Smooth muscle cell (in vitro differentiated cells): ENCODE measurements around the gene ARAP2. TPM values are rescaled to one million over a fixed set of nuclear protein-coding genes. Genes with fewer than 3 reads are reported as not detected.
A peak's percentile ranks its signal among the peaks of the same experiment; 100 is the strongest.

Experiments used
- DNase-seq: peaks from one replicate; lab custom pipeline; 2025; ENCODE audit not compliant: unreplicated experiment; lab: John Stamatoyannopoulos, UW
- H2AFZ ChIP-seq: fragments of 200-600 bp; sonication (generic); 2 replicates; pipeline ENCODE4 v1.6.0; 2016; ENCODE audit warnings: antibody characterized with exemption, low read depth, mild to moderate bottlenecking
- H3F3A ChIP-seq: fragments of 200-600 bp; sonication (generic); 2 replicates; pipeline ENCODE4 v1.6.0; 2017; ENCODE audit warnings: antibody characterized with exemption, low read depth
- H3K27ac ChIP-seq: fragments of 200-600 bp; sonication (generic); 2 replicates; pipeline ENCODE4 v1.5.1; 2016; ENCODE audit warnings: low read depth, mild to moderate bottlenecking
- H3K27me3 ChIP-seq: fragments of 200-600 bp; sonication (generic); 2 replicates; pipeline ENCODE4 v1.6.1; 2016; ENCODE audit warnings: low read depth, mild to moderate bottlenecking
- H3K36me3 ChIP-seq: fragments of 200-600 bp; sonication (generic); 2 replicates; pipeline ENCODE4 v1.5.1; 2016; ENCODE audit warnings: low read depth
- H3K4me1 ChIP-seq: fragments of 200-600 bp; sonication (generic); 2 replicates; pipeline ENCODE4 v1.5.1; 2016; ENCODE audit warnings: low read depth
- H3K4me2 ChIP-seq: fragments of 200-600 bp; sonication (generic); 2 replicates; pipeline ENCODE4 v1.6.0; 2016; ENCODE audit warnings: mild to moderate bottlenecking
- H3K4me3 ChIP-seq: fragments of 200-600 bp; sonication (generic); 2 replicates; pipeline ENCODE4 v1.5.1; 2016; ENCODE audit warnings: mild to moderate bottlenecking
- H3K79me2 ChIP-seq: fragments of 200-600 bp; sonication (generic); 2 replicates; pipeline ENCODE4 v1.6.0; 2016; ENCODE audit warnings: low read depth, mild to moderate bottlenecking
- H3K9ac ChIP-seq: fragments of 200-600 bp; sonication (generic); 2 replicates; pipeline ENCODE4 v1.6.0; 2016; ENCODE audit warnings: low read depth
- H3K9me3 ChIP-seq: fragments of 200-600 bp; sonication (generic); replicated peaks from 2 replicates; pipeline ENCODE4 v1.5.1; 2016; ENCODE audit warnings: low read depth
- H4K20me1 ChIP-seq: fragments of 200-600 bp; sonication (generic); 2 replicates; pipeline ENCODE4 v1.6.0; 2016; ENCODE audit warnings: low read depth
- WGBS: methylation state at CpG from one replicate; pipeline ENCODE4 v1.1.7; 2016; ENCODE audit warnings: low lambda C conversion rate; 5-methylcytosine and 5-hydroxymethylcytosine counted together
- polyA plus RNA-seq: library from polyadenylated mRNA; unstranded; fragments of >200 nt; fragmentation: Nextera tagmentation; extraction: Ambion mirVana; gene quantifications from 2 replicates; pipeline ENCODE4 v1.2.1, GENCODE V29; 2016
- total RNA-seq: library from RNA; depleted of rRNA; stranded (reverse); fragments of >200 nt; gene quantifications from 2 replicates; pipeline ENCODE4 v1.2.3, GENCODE V29; 2014
- TF ChIP-seq, protein P1 (sequence below): fragments of 200-600 bp; sonication (generic); IDR thresholded peaks from 2 replicates; pipeline ENCODE4 v1.5.1; 2017; ENCODE audit warnings: borderline replicate concordance, mild to moderate bottlenecking, antibody characterized with exemption; ENCODE audit not compliant: insufficient read depth, poor library complexity, severe bottlenecking

The ARAP2 gene
- total and polyA plus RNA-seq, 2 experiments from 2014 or later: 1.2 to 17.9 TPM

DNA sequence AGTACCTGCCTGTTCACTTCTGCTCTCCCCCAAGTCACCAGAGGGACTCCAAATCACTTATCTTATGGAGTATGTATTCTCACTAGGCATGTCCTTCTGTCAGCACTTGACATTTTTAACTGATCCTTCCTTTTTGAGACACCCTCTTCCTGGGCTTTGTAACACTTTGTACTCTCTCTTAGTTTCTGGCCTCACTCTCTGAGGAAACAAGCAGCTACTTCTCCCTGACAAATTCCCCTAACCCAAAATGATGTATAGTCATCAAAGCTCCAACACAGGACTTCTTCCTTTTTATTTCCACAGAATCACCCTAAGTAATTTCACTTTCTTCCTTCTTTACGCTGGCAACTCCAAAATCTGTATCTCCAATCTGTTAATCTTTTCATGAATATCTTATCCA, 101.8 kb downstream of the ARAP2 start:
- Histone ChIP-seq H3K4me2 (no peak overlapping the region), H3K4me1 (no peaks in the 10 kb centered on the region), H3K4me3 (no peak overlapping the region), H3K36me3 (no peaks in the 10 kb centered on the region), H3K79me2 (no peaks in the 10 kb centered on the region), H2AFZ (no peak overlapping the region), H3K27me3 (no peaks in the 10 kb centered on the region), H3K9me3 (no peaks in the 10 kb centered on the region), H4K20me1 (no peaks in the 10 kb centered on the region), H3K9ac (no peak overlapping the region), H3K27ac (no peak overlapping the region), H3F3A (no peaks in the 10 kb centered on the region)
- no peak for DNase-seq
- WGBS: 97% methylated on average over 1 of the region's 1 CpG
- TF ChIP-seq, protein P1, sequence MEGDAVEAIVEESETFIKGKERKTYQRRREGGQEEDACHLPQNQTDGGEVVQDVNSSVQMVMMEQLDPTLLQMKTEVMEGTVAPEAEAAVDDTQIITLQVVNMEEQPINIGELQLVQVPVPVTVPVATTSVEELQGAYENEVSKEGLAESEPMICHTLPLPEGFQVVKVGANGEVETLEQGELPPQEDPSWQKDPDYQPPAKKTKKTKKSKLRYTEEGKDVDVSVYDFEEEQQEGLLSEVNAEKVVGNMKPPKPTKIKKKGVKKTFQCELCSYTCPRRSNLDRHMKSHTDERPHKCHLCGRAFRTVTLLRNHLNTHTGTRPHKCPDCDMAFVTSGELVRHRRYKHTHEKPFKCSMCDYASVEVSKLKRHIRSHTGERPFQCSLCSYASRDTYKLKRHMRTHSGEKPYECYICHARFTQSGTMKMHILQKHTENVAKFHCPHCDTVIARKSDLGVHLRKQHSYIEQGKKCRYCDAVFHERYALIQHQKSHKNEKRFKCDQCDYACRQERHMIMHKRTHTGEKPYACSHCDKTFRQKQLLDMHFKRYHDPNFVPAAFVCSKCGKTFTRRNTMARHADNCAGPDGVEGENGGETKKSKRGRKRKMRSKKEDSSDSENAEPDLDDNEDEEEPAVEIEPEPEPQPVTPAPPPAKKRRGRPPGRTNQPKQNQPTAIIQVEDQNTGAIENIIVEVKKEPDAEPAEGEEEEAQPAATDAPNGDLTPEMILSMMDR: no peak

DNA sequence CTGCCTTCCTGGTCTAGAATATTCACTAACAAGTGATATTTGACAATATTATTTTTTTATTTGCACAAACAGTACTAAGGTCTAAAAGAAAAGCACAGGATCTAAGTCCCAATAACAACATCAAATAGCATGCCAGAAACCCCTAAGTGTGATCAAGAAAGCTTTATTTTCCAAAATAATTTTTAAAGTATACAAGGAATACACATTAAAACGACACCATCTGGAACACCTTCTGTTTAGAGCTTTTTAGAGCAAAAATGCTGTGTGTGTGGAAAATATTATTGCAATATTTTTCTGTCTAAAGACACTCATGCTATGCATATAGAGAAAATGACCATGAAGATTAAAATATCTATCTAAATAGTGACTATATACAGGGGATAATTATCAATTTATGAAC, 103.1 kb downstream of the ARAP2 start:
- Histone ChIP-seq H4K20me1 (no peaks in the 10 kb centered on the region), H2AFZ (no peak overlapping the region), H3K79me2 (no peaks in the 10 kb centered on the region), H3K9ac (no peak overlapping the region), H3K27me3 (no peaks in the 10 kb centered on the region), H3K9me3 (no peaks in the 10 kb centered on the region), H3K4me1 (no peaks in the 10 kb centered on the region), H3K4me3 (no peak overlapping the region), H3K36me3 (no peaks in the 10 kb centered on the region), H3F3A (no peaks in the 10 kb centered on the region), H3K4me2 (no peak overlapping the region), H3K27ac (no peak overlapping the region)
- DNase-seq: no peak
- WGBS: 81% methylated on average over 1 of the region's 1 CpG
- TF ChIP-seq, protein P1: no peak

DNA sequence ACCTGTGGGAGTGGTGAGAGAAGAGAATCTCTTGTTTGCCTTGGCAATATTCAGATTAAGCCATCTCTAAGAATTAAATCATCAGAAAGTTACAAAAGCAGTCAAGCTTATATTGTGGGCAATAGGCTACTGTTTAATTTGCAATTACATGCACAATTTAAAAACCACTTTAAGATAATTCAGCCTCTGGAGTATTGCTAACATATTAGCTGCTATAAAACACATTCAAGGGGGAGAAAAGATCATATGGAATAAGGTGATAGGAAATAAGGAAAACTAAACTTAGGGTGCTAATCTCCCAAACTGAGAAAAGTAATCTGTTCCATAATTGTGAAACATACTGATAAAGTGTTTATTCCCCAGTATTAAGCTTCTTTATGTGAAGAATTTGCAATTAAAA, 103.9 kb downstream of the ARAP2 start:
- no peaks in the 10 kb centered on the region for H3K27me3 ChIP-seq
- H2AFZ ChIP-seq: no peak overlapping the region
- H3K4me3 ChIP-seq: no peak overlapping the region
- no peaks in the 10 kb centered on the region for H4K20me1 ChIP-seq
- no peaks in the 10 kb centered on the region for H3K9me3 ChIP-seq
- no peak overlapping the region for H3K9ac ChIP-seq
- no peaks in the 10 kb centered on the region for H3K36me3 ChIP-seq
- no peaks in the 10 kb centered on the region for H3K4me1 ChIP-seq
- no peaks in the 10 kb centered on the region for H3K79me2 ChIP-seq
- DNase-seq: no peak
- H3F3A ChIP-seq: no peaks in the 10 kb centered on the region
- H3K4me2 ChIP-seq: no peak overlapping the region
- TF ChIP-seq, protein P1: no peak
- no peak overlapping the region for H3K27ac ChIP-seq

DNA sequence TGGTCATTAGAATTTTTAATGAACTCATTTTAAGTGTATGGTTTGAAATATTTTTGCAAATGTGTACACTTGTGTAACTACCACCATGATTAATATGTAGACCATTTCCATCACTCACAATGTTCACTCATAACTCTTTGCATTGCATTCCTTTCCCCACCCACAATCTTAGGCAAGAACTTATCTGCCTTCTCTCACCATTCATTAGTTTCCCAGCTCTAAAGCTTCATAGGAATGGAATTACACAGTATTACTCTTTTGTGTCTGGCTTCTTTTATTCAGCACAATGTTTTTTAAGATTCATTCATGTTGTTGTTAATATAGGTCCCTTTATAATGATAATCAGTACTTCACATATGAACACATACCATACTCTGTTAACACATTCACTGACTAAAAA, 106.1 kb downstream of the ARAP2 start:
- peak overlapping the region; percentile 17 for H3K4me2 ChIP-seq
- peak overlapping the region; percentile 45 for H3K27ac ChIP-seq

More for the DNA sequence above, 106.1 kb downstream of the ARAP2 start:
- Histone ChIP-seq H3K9me3 (no peaks in the 10 kb centered on the region), H2AFZ (no peak overlapping the region), H3K27me3 (no peaks in the 10 kb centered on the region), H3K79me2 (no peaks in the 10 kb centered on the region), H3K36me3 (no peaks in the 10 kb centered on the region), H3K4me1 (no peaks in the 10 kb centered on the region), H3K9ac (no peak overlapping the region), H3K4me3 (no peak overlapping the region), H4K20me1 (no peaks in the 10 kb centered on the region), H3F3A (no peaks in the 10 kb centered on the region)
- TF ChIP-seq, protein P1: no peak
- no peak for DNase-seq
